LNCAP (cell line): Measurements from ENCODE around the gene AFF2.

ENCODE experiments used
- CTCF ChIP-seq: fragments of 450-650 bp; IDR thresholded peaks from 2 replicates; pipeline ENCODE4 v1.5.1; 2017; ENCODE audit warnings: mild to moderate bottlenecking

AFF2 gene

GRCh38 chrX:148572337-148572736 is 71.9 kb downstream of the AFF2 start:
- no peak for TF ChIP-seq CTCF

GRCh38 chrX:148573119-148573518 is 72.7 kb downstream of the AFF2 start:
- TF ChIP-seq CTCF = no peak

GRCh38 chrX:148574237-148574973 is 74.0 kb downstream of the AFF2 start:
- no peak for TF ChIP-seq CTCF

GRCh38 chrX:148576396-148576795 is 76.0 kb downstream of the AFF2 start:
- no peak for TF ChIP-seq CTCF

GRCh38 chrX:148577741-148578140 is 77.3 kb downstream of the AFF2 start:
- no peak for TF ChIP-seq CTCF

GRCh38 chrX:148580016-148580415 is 79.6 kb downstream of the AFF2 start:
- no peak for TF ChIP-seq CTCF

GRCh38 chrX:148582353-148582752 is 81.9 kb downstream of the AFF2 start:
- no peak for TF ChIP-seq CTCF
